HepG2 (cell line): Measurements from ENCODE around the gene CRADD. TPM values are rescaled to one million over a fixed set of nuclear protein-coding genes. Genes with fewer than 3 reads are reported as not detected.

Experiments used
- ATAC-seq: fragments of 200-7000 bp; cut with Tn5 transposase; 3 replicates; pipeline ENCODE4 v1.9.1; 2020; ENCODE audit warnings: mild to moderate bottlenecking, moderate library complexity
- BruUV-seq: library from RNA; stranded (reverse); fragments of 400-500 nt; replicated peaks from 2 replicates; lab custom pipeline; 2021; lab: Mats Ljungman, UMichigan
- CTCF ChIA-PET: fragments of 300-600 bp; formaldehyde crosslinking; extraction: SDS; loops from one replicate; lab custom pipeline; 2021; ENCODE audit warnings: low total read pairs, inconsistent platforms, low intra/inter-chr PET ratio; lab: Yijun Ruan, JAX
- POLR2A ChIA-PET: fragments of 350-600 bp; sonication (Branson Sonifier 250); formaldehyde crosslinking; loops from one replicate; lab custom pipeline; 2020; ENCODE audit warnings: antibody characterized with exemption, inconsistent platforms; lab: Yijun Ruan, JAX
- DNase-seq: peaks from one replicate; pipeline ENCODE4 v3.0.0-alpha.2; 2015; ENCODE audit warnings: low spot score
- FAIRE-seq: peaks from 3 replicates; lab custom pipeline; 2011; peaks lifted over from hg19 to GRCh38; lab: Jason Lieb, UNC
- H2AFZ ChIP-seq: one replicate; pipeline ENCODE4 v1.6.1; 2011; ENCODE audit warnings: low read length, inconsistent platforms
- H3K27ac ChIP-seq: fragments of 300-600 bp; 3 replicates; pipeline ENCODE4 v1.8.0; 2011; ENCODE audit warnings: mixed run types, mild to moderate bottlenecking, mixed read lengths, low read length, inconsistent platforms; ENCODE audit not compliant: insufficient read depth; ENCODE audit errors: extremely low read length
- H3K27me3 ChIP-seq, 2 experiments: fragments of 200-600 bp in 1 of 2; 2 replicates in 1 of 2; 3 replicates in 1 of 2; pipeline versions ENCODE4 v1.6.0 to v1.8.0; 2011; ENCODE audit warnings: low read length in 2 of 2, mild to moderate bottlenecking in 2 of 2, moderate library complexity in 2 of 2, inconsistent platforms in 1 of 2; ENCODE audit not compliant: insufficient read depth in 2 of 2, control insufficient read depth in 1 of 2
- H3K36me3 ChIP-seq, 2 experiments: fragments of 200-600 bp in 1 of 2; replicated peaks in 1 of 2; 2 replicates in 1 of 2; 3 replicates in 1 of 2; pipeline versions ENCODE4 v1.5.1 to v1.8.0; 2011; ENCODE audit warnings: low read length in 2 of 2, inconsistent platforms in 1 of 2; ENCODE audit not compliant: insufficient read depth in 2 of 2, control insufficient read depth in 1 of 2
- H3K4me1 ChIP-seq: 2 replicates; pipeline ENCODE4 v1.5.1; 2012; ENCODE audit warnings: low read length, inconsistent platforms; ENCODE audit not compliant: insufficient read depth
- H3K4me2 ChIP-seq: 2 replicates; pipeline ENCODE4 v1.6.0; 2011; ENCODE audit warnings: low read depth, low read length, inconsistent platforms
- H3K4me3 ChIP-seq, 3 experiments: fragments of 200-600 bp in 1 of 3; sonication (generic), shearing (Covaris generic) in 1 of 3; replicated peaks in 1 of 3; 2 replicates each; pipeline ENCODE4 v1.5.1; 2011 to 2016; ENCODE audit warnings: low read length in 3 of 3, inconsistent platforms in 2 of 3, low read depth in 2 of 3, mild to moderate bottlenecking in 2 of 3, control low read depth in 1 of 3, mixed read lengths in 1 of 3; ENCODE audit not compliant: insufficient read depth in 1 of 3
- H3K79me2 ChIP-seq: one replicate; pipeline ENCODE4 v1.6.1; 2011; ENCODE audit warnings: low read length, inconsistent platforms; ENCODE audit not compliant: insufficient read depth
- H3K9ac ChIP-seq: 2 replicates; pipeline ENCODE4 v1.6.0; 2011; ENCODE audit warnings: mild to moderate bottlenecking, low read depth, low read length, inconsistent platforms; ENCODE audit not compliant: insufficient read depth
- H3K9me3 ChIP-seq: 2 replicates; pipeline ENCODE4 v1.5.1; 2012; ENCODE audit warnings: mild to moderate bottlenecking, low read length
- H4K20me1 ChIP-seq: 2 replicates; pipeline ENCODE4 v1.6.0; 2011; ENCODE audit warnings: inconsistent platforms, mild to moderate bottlenecking, low read length, moderate library complexity; ENCODE audit not compliant: insufficient read depth
- CCDC6 ChIP-seq: sonication (generic); formaldehyde crosslinking; IDR thresholded peaks from 2 replicates; pipeline ENCODE4 v1.8.1; 2022; ENCODE audit warnings: mild to moderate bottlenecking, missing genetic modification reagents, moderate library complexity
- DNMT3B ChIP-seq: conservative IDR thresholded peaks from 2 replicates; pipeline ENCODE4 v1.6.1; 2016; ENCODE audit warnings: missing biosample characterization, control low read depth
- PHF21A ChIP-seq: sonication (generic); formaldehyde crosslinking; IDR thresholded peaks from 2 replicates; pipeline ENCODE4 v1.5.0; 2020; ENCODE audit warnings: mild to moderate bottlenecking, missing genetic modification reagents
- REXO4 ChIP-seq: sonication (generic); formaldehyde crosslinking; IDR thresholded peaks from 2 replicates; pipeline ENCODE4 v1.8.0; 2022; ENCODE audit warnings: missing genetic modification reagents, mild to moderate bottlenecking, borderline replicate concordance
- ZNF101 ChIP-seq: sonication (generic); formaldehyde crosslinking; IDR thresholded peaks from 2 replicates; pipeline ENCODE4 v1.4.0; 2020; ENCODE audit warnings: mild to moderate bottlenecking, low read depth, missing genetic modification reagents, borderline replicate concordance
- ZNF124 ChIP-seq: sonication (generic); formaldehyde crosslinking; IDR thresholded peaks from 2 replicates; pipeline ENCODE4 v1.4.0; 2020; ENCODE audit warnings: missing genetic modification reagents
- WGBS: methylation state at CpG from one replicate; pipeline ENCODE4 v1.1.6; 2017; ENCODE audit warnings: low lambda C conversion rate; 5-methylcytosine and 5-hydroxymethylcytosine counted together
- in situ Hi-C: cut with HindIII; loops from 2 replicates; pipeline ENCODE4 v1.10.0; 2017; ENCODE audit warnings: low pct_unique_long_range_greater_than_20kb; ENCODE audit not compliant: extremely low pct_ligation_motif_present
- intact Hi-C: fragments of 100-400 bp; cut with micrococcal nuclease; formaldehyde crosslinking; loops from one replicate; pipeline ENCODE4 v1.10.0; 2022; ENCODE audit not compliant: unreplicated experiment
- polyA plus RNA-seq, 8 experiments: library from polyadenylated mRNA; depleted of rRNA in 3 of 8; stranded (reverse) in 7 of 8; unstranded in 1 of 8; fragments of >200 nt; fragmentation: Illumina TruSeq in 4 of 8; extraction: Trizol in 4 of 8; gene quantifications; 2 replicates each; pipeline versions ENCODE4 v1.2.1 to v1.2.3, GENCODE V29; 2011 to 2016; ENCODE audit warnings: low read depth in 4 of 8, missing spikeins in 1 of 8, mixed read lengths in 1 of 8; ENCODE audit not compliant: insufficient read depth in 1 of 8
- total RNA-seq, 5 experiments: library from RNA; depleted of rRNA; stranded (reverse); fragments of >200 nt; fragmentation: Illumina TruSeq; extraction: Trizol; gene quantifications; 2 replicates each; pipeline ENCODE4 v1.2.3, GENCODE V29; 2016; ENCODE audit warnings: low read depth in 1 of 5
- TF ChIP-seq, protein P1 (sequence below): sonication (generic); formaldehyde crosslinking; IDR thresholded peaks from 2 replicates; pipeline ENCODE4 v1.4.0; 2020; ENCODE audit warnings: missing genetic modification reagents, borderline replicate concordance
- TF ChIP-seq, protein P2 (sequence below): sonication (generic); formaldehyde crosslinking; IDR thresholded peaks from 2 replicates; pipeline ENCODE4 v1.5.0; 2020; ENCODE audit warnings: missing genetic modification reagents

CRADD gene
- total and polyA plus RNA-seq, 2 of the 13 experiments (the other 11 are each of a cell fraction or from before 2014, with no cell fraction given), result 12.4 to 18.8 TPM

- intact Hi-C loops (no loop called here), in situ Hi-C loops (no loop called here)
- no peak for ATAC-seq
- DNase-seq, result no peak
- Histone ChIP-seq H3K4me2 (no peak overlapping the region), H3K27me3 (no peaks in the 10 kb centered on the region), H3K9me3 (peaks cover 8% of the 10 kb centered on the region; the same call in 1 of the 2 replicates), H3K9ac (no peak overlapping the region), H2AFZ (no peak overlapping the region), H3K4me3 (no peak overlapping the region), H3K27ac (no peak overlapping the region), H4K20me1 (no peaks in the 10 kb centered on the region), H3K36me3 (no peaks in the 10 kb centered on the region), H3K4me1 (peaks cover 17% of the 10 kb centered on the region), H3K79me2 (no peaks in the 10 kb centered on the region)
- 98% methylated on average over 3 of the region's 3 CpGs for WGBS
- CTCF ChIA-PET, result no interaction called here
- BruUV-seq, result no TSS peak
- no peak for TF ChIP-seq CCDC6 (CRISPR knock-in tag)
- no peak for TF ChIP-seq REXO4 (CRISPR knock-in tag)
- TF ChIP-seq PHF21A (CRISPR knock-in tag), result no peak
- no peak for FAIRE-seq
- POLR2A ChIA-PET, result no interaction called here
Observed at GRCh38 chr12:93753285-93753684, 76.1 kb downstream of the CRADD start.

- Histone ChIP-seq H4K20me1 (no peaks in the 10 kb centered on the region), H3K4me3 (no peak overlapping the region), H3K27me3 (no peaks in the 10 kb centered on the region), H3K79me2 (no peaks in the 10 kb centered on the region), H2AFZ (no peak overlapping the region), H3K27ac (no peak overlapping the region), H3K4me1 (peaks cover 20% of the 10 kb centered on the region), H3K4me2 (no peak overlapping the region), H3K9me3 (peaks cover 8% of the 10 kb centered on the region; the same call in 1 of the 2 replicates), H3K9ac (no peak overlapping the region), H3K36me3 (no peaks in the 10 kb centered on the region)
- intact Hi-C loops (no loop called here), in situ Hi-C loops (no loop called here)
- BruUV-seq, result no TSS peak
- DNase-seq (no peak), FAIRE-seq (no peak), ATAC-seq (no peak)
- CTCF ChIA-PET, result no interaction called here
- POLR2A ChIA-PET, result no interaction called here
- WGBS, result 100% methylated on average over 3 of the region's 3 CpGs
- TF ChIP-seq, protein P1, sequence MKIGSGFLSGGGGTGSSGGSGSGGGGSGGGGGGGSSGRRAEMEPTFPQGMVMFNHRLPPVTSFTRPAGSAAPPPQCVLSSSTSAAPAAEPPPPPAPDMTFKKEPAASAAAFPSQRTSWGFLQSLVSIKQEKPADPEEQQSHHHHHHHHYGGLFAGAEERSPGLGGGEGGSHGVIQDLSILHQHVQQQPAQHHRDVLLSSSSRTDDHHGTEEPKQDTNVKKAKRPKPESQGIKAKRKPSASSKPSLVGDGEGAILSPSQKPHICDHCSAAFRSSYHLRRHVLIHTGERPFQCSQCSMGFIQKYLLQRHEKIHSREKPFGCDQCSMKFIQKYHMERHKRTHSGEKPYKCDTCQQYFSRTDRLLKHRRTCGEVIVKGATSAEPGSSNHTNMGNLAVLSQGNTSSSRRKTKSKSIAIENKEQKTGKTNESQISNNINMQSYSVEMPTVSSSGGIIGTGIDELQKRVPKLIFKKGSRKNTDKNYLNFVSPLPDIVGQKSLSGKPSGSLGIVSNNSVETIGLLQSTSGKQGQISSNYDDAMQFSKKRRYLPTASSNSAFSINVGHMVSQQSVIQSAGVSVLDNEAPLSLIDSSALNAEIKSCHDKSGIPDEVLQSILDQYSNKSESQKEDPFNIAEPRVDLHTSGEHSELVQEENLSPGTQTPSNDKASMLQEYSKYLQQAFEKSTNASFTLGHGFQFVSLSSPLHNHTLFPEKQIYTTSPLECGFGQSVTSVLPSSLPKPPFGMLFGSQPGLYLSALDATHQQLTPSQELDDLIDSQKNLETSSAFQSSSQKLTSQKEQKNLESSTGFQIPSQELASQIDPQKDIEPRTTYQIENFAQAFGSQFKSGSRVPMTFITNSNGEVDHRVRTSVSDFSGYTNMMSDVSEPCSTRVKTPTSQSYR, result no peak
- TF ChIP-seq, protein P2, sequence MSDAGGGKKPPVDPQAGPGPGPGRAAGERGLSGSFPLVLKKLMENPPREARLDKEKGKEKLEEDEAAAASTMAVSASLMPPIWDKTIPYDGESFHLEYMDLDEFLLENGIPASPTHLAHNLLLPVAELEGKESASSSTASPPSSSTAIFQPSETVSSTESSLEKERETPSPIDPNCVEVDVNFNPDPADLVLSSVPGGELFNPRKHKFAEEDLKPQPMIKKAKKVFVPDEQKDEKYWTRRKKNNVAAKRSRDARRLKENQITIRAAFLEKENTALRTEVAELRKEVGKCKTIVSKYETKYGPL (CRISPR knock-in tag), result no peak
- TF ChIP-seq ZNF101 (CRISPR knock-in tag), result no peak
- no peak for TF ChIP-seq ZNF124 (CRISPR knock-in tag)
- TF ChIP-seq DNMT3B (CRISPR knock-in tag), result no peak
Observed at GRCh38 chr12:93753838-93754429, 76.8 kb downstream of the CRADD start.
